PC-9 (cell line): ENCODE results near the gene TSHR.

Experiments
- CTCF ChIP-seq: fragments of 200-600 bp; sonication (generic); conservative IDR thresholded peaks from 2 replicates; pipeline ENCODE4 v1.6.1; 2017; ENCODE audit warnings: mixed run types, antibody characterized with exemption, mild to moderate bottlenecking, moderate library complexity
- EZH2 ChIP-seq: fragments of 200-600 bp; sonication (generic); IDR thresholded peaks from 2 replicates; pipeline ENCODE4 v1.8.0; 2017; ENCODE audit warnings: antibody characterized with exemption, low read depth

GRCh38 chr14:80906336-80906735 is 49.1 kb upstream of the TSHR start:
- TF ChIP-seq EZH2 (no peak), CTCF (no peak)
